HEK293 (cell line): ENCODE measurements around the gene PAQR7.

Experiments
- CTCF ChIA-PET: fragments of 350-600 bp; formaldehyde crosslinking; extraction: SDS; loops from one replicate; lab custom pipeline; 2021; ENCODE audit warnings: antibody characterized with exemption; lab: Yijun Ruan, JAX
- POLR2A ChIA-PET: fragments of 300-600 bp; formaldehyde crosslinking; extraction: SDS; loops from one replicate; lab custom pipeline; 2020; ENCODE audit warnings: antibody characterized with exemption, inconsistent platforms; lab: Yijun Ruan, JAX
- H3K27ac ChIP-seq: fragments of 200-500 bp; sonication (Bioruptor generic); 2 replicates; pipeline ENCODE4 v1.5.1; 2014; ENCODE audit warnings: low read depth, low read length, control low read depth, inconsistent platforms; ENCODE audit errors: extremely low read depth
- H3K36me3 ChIP-seq, 2 experiments: fragments of 200-500 bp in 1 of 2; sonication (Bioruptor generic) in 1 of 2; 1 replicate in 1 of 2; 2 replicates in 1 of 2; pipeline ENCODE4 v1.5.1; 2014 to 2017; ENCODE audit warnings: inconsistent platforms in 2 of 2, low read length in 2 of 2; ENCODE audit not compliant: control insufficient read depth in 2 of 2, insufficient read depth in 1 of 2
- H3K4me1 ChIP-seq: fragments of 200-500 bp; sonication (Bioruptor generic); 2 replicates; pipeline ENCODE4 v1.5.1; 2014; ENCODE audit warnings: mild to moderate bottlenecking, low read length, inconsistent platforms; ENCODE audit not compliant: control insufficient read depth, insufficient read depth
- H3K4me3 ChIP-seq: 2 replicates; pipeline ENCODE4 v1.5.1; 2011; ENCODE audit warnings: low read depth, mild to moderate bottlenecking, control low read depth, low read length, moderate library complexity
- H3K9me3 ChIP-seq: fragments of 200-500 bp; sonication (Bioruptor generic); 2 replicates; pipeline ENCODE4 v1.5.1; 2014; ENCODE audit warnings: low read depth, low read length, inconsistent platforms; ENCODE audit not compliant: control insufficient read depth, insufficient read depth
- EGR2 ChIP-seq: fragments of 450-650 bp; formaldehyde crosslinking; IDR thresholded peaks from 2 replicates; pipeline ENCODE4 v1.5.1; 2016; ENCODE audit warnings: low read depth, missing biosample characterization, missing genetic modification characterization
- GLI2 ChIP-seq: fragments of 450-650 bp; formaldehyde crosslinking; IDR thresholded peaks from 2 replicates; pipeline ENCODE4; 2017; ENCODE audit warnings: missing biosample characterization, missing genetic modification characterization, low read depth, borderline replicate concordance
- GLIS2 ChIP-seq: fragments of 450-650 bp; formaldehyde crosslinking; IDR thresholded peaks from 2 replicates; pipeline ENCODE4 v1.5.1; 2016; ENCODE audit warnings: missing biosample characterization, missing genetic modification characterization
- HOXC10 ChIP-seq: sonication (generic); formaldehyde crosslinking; IDR thresholded peaks from 2 replicates; pipeline ENCODE4 v1.8.1; 2023; ENCODE audit warnings: mild to moderate bottlenecking, missing genetic modification reagents
- KLF1 ChIP-seq: fragments of 450-650 bp; formaldehyde crosslinking; IDR thresholded peaks from 2 replicates; pipeline ENCODE4 v1.5.1; 2016; ENCODE audit warnings: missing biosample characterization, missing genetic modification characterization
- KLF7 ChIP-seq: fragments of 450-650 bp; formaldehyde crosslinking; IDR thresholded peaks from 2 replicates; pipeline ENCODE4 v1.5.1; 2016; ENCODE audit warnings: missing biosample characterization, missing genetic modification characterization, borderline replicate concordance
- KLF8 ChIP-seq: fragments of 450-650 bp; formaldehyde crosslinking; IDR thresholded peaks from 2 replicates; pipeline ENCODE4 v1.5.1; 2016; ENCODE audit warnings: missing biosample characterization, missing genetic modification characterization
- MYNN ChIP-seq: fragments of 450-650 bp; formaldehyde crosslinking; IDR thresholded peaks from 2 replicates; pipeline ENCODE4 v1.5.1; 2016; ENCODE audit warnings: missing biosample characterization, missing genetic modification characterization, borderline replicate concordance
- SP2 ChIP-seq: fragments of 450-650 bp; formaldehyde crosslinking; IDR thresholded peaks from 2 replicates; pipeline ENCODE4 v1.5.1; 2016; ENCODE audit warnings: missing biosample characterization, missing genetic modification characterization
- ZFP69B ChIP-seq: fragments of 450-650 bp; formaldehyde crosslinking; IDR thresholded peaks from 2 replicates; pipeline ENCODE4 v1.5.1; 2016; ENCODE audit warnings: missing biosample characterization, missing genetic modification characterization
- ZNF121 ChIP-seq: fragments of 450-650 bp; formaldehyde crosslinking; IDR thresholded peaks from 2 replicates; pipeline ENCODE4 v1.5.1; 2016; ENCODE audit warnings: missing biosample characterization, missing genetic modification characterization
- ZNF184 ChIP-seq: fragments of 450-650 bp; IDR thresholded peaks from 2 replicates; pipeline ENCODE4 v1.5.1; 2018; ENCODE audit warnings: missing biosample characterization, mild to moderate bottlenecking, missing genetic modification characterization
- ZNF248 ChIP-seq: fragments of 450-650 bp; formaldehyde crosslinking; IDR thresholded peaks from 2 replicates; pipeline ENCODE4 v1.5.1; 2017; ENCODE audit warnings: missing biosample characterization, missing genetic modification characterization
- ZNF335 ChIP-seq: fragments of 450-650 bp; formaldehyde crosslinking; conservative IDR thresholded peaks from 2 replicates; pipeline ENCODE4 v1.5.1; 2016; ENCODE audit warnings: missing biosample characterization, missing genetic modification characterization
- ZNF366 ChIP-seq: fragments of 450-650 bp; formaldehyde crosslinking; conservative IDR thresholded peaks from 2 replicates; pipeline ENCODE4 v1.5.1; 2016; ENCODE audit warnings: missing biosample characterization, missing genetic modification characterization
- ZNF391 ChIP-seq: fragments of 450-650 bp; formaldehyde crosslinking; IDR thresholded peaks from 2 replicates; pipeline ENCODE4 v1.5.1; 2016; ENCODE audit warnings: low read depth, missing biosample characterization, missing genetic modification characterization, borderline replicate concordance
- ZNF426 ChIP-seq: fragments of 450-650 bp; formaldehyde crosslinking; IDR thresholded peaks from 2 replicates; pipeline ENCODE4 v1.5.1; 2017; ENCODE audit warnings: missing biosample characterization, missing genetic modification characterization, mild to moderate bottlenecking, inconsistent platforms, moderate library complexity
- ZNF549 ChIP-seq: fragments of 450-650 bp; IDR thresholded peaks from 2 replicates; pipeline ENCODE4 v1.5.1; 2018; ENCODE audit warnings: missing biosample characterization, missing genetic modification characterization, mild to moderate bottlenecking, inconsistent platforms, moderate library complexity
- ZNF560 ChIP-seq: fragments of 450-650 bp; formaldehyde crosslinking; IDR thresholded peaks from 2 replicates; pipeline ENCODE4 v1.5.1; 2017; ENCODE audit warnings: missing biosample characterization, missing genetic modification characterization, borderline replicate concordance
- ZNF600 ChIP-seq: fragments of 450-650 bp; formaldehyde crosslinking; IDR thresholded peaks from 2 replicates; pipeline ENCODE4 v1.5.1; 2016; ENCODE audit warnings: missing biosample characterization, missing genetic modification characterization
- ZNF629 ChIP-seq: fragments of 450-650 bp; formaldehyde crosslinking; IDR thresholded peaks from 2 replicates; pipeline ENCODE4 v1.5.1; 2017; ENCODE audit warnings: missing biosample characterization, missing genetic modification characterization
- ZNF654 ChIP-seq: fragments of 450-650 bp; formaldehyde crosslinking; IDR thresholded peaks from 2 replicates; pipeline ENCODE4 v1.5.1; 2016; ENCODE audit warnings: low read depth, missing biosample characterization, missing genetic modification characterization
- ZNF660 ChIP-seq: fragments of 450-650 bp; IDR thresholded peaks from 2 replicates; pipeline ENCODE4 v1.5.1; 2018; ENCODE audit warnings: missing biosample characterization, mild to moderate bottlenecking, missing genetic modification characterization
- ZNF768 ChIP-seq: fragments of 450-650 bp; formaldehyde crosslinking; IDR thresholded peaks from 2 replicates; pipeline ENCODE4 v1.5.1; 2018; ENCODE audit warnings: missing biosample characterization, mild to moderate bottlenecking, missing genetic modification characterization
- ZSCAN30 ChIP-seq: fragments of 450-650 bp; IDR thresholded peaks from 2 replicates; pipeline ENCODE4 v1.5.1; 2018; ENCODE audit warnings: missing biosample characterization, mild to moderate bottlenecking, missing genetic modification characterization, moderate library complexity
- TF ChIP-seq, protein P1 (sequence below): fragments of 450-650 bp; formaldehyde crosslinking; IDR thresholded peaks from 2 replicates; pipeline ENCODE4 v1.5.1; 2016; ENCODE audit warnings: missing biosample characterization, missing genetic modification characterization
- TF ChIP-seq, protein P2 (sequence below): fragments of 450-650 bp; formaldehyde crosslinking; IDR thresholded peaks from 2 replicates; pipeline ENCODE4 v1.5.1; 2016; ENCODE audit warnings: missing biosample characterization, missing genetic modification characterization
- TF ChIP-seq, protein P3 (sequence below): fragments of 450-650 bp; formaldehyde crosslinking; IDR thresholded peaks from 2 replicates; pipeline ENCODE4 v1.5.1; 2017; ENCODE audit warnings: missing biosample characterization, missing genetic modification characterization
- TF ChIP-seq, protein P4 (sequence below): fragments of 450-650 bp; formaldehyde crosslinking; IDR thresholded peaks from 2 replicates; pipeline ENCODE4 v1.5.1; 2016; ENCODE audit warnings: missing biosample characterization, missing genetic modification characterization

Gene PAQR7

DNA sequence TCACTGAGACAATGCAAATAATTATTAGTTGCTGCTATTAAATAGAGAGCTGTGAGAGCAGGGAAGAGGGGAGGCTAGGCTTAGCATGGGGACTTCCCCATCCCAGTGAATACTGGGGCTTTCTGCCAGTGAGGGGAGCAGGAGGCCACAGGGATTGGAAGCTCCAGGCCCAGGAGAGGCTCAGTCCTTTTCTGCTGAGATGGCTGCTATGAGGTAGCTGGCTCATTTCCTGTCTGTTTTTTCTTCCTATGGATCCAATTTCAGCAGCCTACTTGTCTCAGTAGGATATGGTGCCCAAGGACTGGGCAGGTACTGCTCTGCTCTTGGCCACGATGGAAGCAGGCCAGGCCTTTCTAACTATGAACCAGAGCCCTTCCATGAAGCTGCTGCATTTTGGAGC lies 20.8 kb upstream of the PAQR7 start (continued):
- TF ChIP-seq, protein P1, sequence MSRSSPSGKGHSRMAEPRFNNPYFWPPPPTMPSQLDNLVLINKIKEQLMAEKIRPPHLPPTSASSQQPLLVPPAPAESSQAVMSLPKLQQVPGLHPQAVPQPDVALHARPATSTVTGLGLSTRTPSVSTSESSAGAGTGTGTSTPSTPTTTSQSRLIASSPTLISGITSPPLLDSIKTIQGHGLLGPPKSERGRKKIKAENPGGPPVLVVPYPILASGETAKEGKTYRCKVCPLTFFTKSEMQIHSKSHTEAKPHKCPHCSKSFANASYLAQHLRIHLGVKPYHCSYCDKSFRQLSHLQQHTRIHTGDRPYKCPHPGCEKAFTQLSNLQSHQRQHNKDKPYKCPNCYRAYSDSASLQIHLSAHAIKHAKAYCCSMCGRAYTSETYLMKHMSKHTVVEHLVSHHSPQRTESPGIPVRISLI (tag by site-specific recombination), result peak; percentile 65; the same call in 1 of the 2 replicates
- TF ChIP-seq ZNF366 (tag by site-specific recombination) (peak; percentile 37; the same call in 1 of the 2 replicates), ZNF391 (tag by site-specific recombination) (no peak), KLF8 (tag by site-specific recombination) (no peak), ZNF426 (no peak), ZNF549 (tag by site-specific recombination) (no peak), ZNF335 (tag by site-specific recombination) (0 out of 2 replicates have a peak, but pooled peaks have one; percentile 23), GLIS2 (no peak), ZNF600 (tag by site-specific recombination) (no peak), ZNF184 (tag by site-specific recombination) (no peak)
- TF ChIP-seq, all 188 proteins: peak for 4

DNA sequence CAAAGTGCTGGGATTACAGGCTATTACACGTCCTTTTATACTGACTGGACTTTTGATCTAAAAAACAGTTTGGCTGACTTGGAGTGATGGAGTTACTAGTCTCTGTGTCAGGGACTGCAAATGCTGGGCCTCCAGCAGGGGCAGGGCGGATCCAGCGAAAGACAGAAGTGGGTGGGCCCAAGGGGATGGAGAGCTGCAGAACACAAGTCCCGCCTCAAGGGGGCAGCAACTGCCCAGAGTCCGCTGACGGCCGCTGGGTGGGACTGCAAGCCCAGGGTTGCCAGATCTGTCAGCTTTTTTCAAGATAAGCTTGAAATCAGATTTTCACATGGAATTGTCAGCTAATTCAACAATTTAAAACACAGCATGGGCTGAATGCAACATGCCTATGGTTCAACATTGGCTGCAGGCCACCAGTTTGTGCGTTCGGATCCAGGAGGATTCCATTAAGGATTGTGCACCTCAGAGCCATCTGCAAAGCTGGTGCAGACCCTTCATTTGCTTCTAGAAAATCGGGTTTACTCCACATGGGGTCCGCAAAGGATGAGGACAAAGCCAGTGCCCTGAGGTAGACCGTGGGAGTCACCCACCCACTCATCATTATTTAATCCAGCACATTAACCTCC lies 20.0 kb upstream of the PAQR7 start:
- H3K4me3 ChIP-seq, result no peak overlapping the region
- no peaks in the 10 kb centered on the region for H3K4me1 ChIP-seq
- H3K27ac ChIP-seq, result no peak overlapping the region
- H3K36me3 ChIP-seq, result peaks cover 6 to 51% of the 10 kb centered on the region in 2 experiments
- no peaks in the 10 kb centered on the region for H3K9me3 ChIP-seq
- ChIA-PET POLR2A (interaction anchor here (0.5 to 3.4 kb wide), 8 partner anchors 9 to 737 kb away, joined by 3 to 30 read pairs (median 4); partner anchors contain the start of genes MTFR1L, PAFAH2 and PAQR7), CTCF (interaction anchor here (0.5 to 4.3 kb wide), 42 partner anchors 9 to 638 kb away, joined by 3 to 86 read pairs (median 4); partner anchors contain the start of genes EXTL1, PAFAH2 and STMN1)
- TF ChIP-seq GLI2 (tag by site-specific recombination) (no peak), SP2 (peak; percentile 73), ZFP69B (tag by site-specific recombination) (peak; percentile 93), ZNF366 (tag by site-specific recombination) (no peak; the same call in 1 of the 2 replicates), ZNF248 (tag by site-specific recombination) (no peak), ZNF121 (tag by site-specific recombination) (peak; percentile 42; the same call in 1 of the 2 replicates), EGR2 (tag by site-specific recombination) (peak; percentile 44; the same call in 1 of the 2 replicates), HOXC10 (no peak), ZNF654 (tag by site-specific recombination) (peak; percentile 74), ZSCAN30 (tag by site-specific recombination) (0 out of 2 replicates have a peak, but pooled peaks have one; percentile 20), MYNN (no peak), ZNF560 (tag by site-specific recombination) (no peak), KLF7 (tag by site-specific recombination) (peak; percentile 44; the same call in 1 of the 2 replicates), ZNF660 (tag by site-specific recombination) (peak; percentile 83), KLF1 (tag by site-specific recombination) (peak; percentile 55; the same call in 1 of the 2 replicates), ZNF768 (tag by site-specific recombination) (peak; percentile 72; the same call in 1 of the 2 replicates), ZNF629 (peak; percentile 20; the same call in 1 of the 2 replicates), ZNF600 (tag by site-specific recombination) (peak; percentile 74; the same call in 1 of the 2 replicates)
- TF ChIP-seq, protein P2, sequence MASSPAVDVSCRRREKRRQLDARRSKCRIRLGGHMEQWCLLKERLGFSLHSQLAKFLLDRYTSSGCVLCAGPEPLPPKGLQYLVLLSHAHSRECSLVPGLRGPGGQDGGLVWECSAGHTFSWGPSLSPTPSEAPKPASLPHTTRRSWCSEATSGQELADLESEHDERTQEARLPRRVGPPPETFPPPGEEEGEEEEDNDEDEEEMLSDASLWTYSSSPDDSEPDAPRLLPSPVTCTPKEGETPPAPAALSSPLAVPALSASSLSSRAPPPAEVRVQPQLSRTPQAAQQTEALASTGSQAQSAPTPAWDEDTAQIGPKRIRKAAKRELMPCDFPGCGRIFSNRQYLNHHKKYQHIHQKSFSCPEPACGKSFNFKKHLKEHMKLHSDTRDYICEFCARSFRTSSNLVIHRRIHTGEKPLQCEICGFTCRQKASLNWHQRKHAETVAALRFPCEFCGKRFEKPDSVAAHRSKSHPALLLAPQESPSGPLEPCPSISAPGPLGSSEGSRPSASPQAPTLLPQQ, result peak; percentile 92
- TF ChIP-seq, protein P3, sequence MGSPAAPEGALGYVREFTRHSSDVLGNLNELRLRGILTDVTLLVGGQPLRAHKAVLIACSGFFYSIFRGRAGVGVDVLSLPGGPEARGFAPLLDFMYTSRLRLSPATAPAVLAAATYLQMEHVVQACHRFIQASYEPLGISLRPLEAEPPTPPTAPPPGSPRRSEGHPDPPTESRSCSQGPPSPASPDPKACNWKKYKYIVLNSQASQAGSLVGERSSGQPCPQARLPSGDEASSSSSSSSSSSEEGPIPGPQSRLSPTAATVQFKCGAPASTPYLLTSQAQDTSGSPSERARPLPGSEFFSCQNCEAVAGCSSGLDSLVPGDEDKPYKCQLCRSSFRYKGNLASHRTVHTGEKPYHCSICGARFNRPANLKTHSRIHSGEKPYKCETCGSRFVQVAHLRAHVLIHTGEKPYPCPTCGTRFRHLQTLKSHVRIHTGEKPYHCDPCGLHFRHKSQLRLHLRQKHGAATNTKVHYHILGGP (tag by site-specific recombination), result no peak
- TF ChIP-seq, protein P4, sequence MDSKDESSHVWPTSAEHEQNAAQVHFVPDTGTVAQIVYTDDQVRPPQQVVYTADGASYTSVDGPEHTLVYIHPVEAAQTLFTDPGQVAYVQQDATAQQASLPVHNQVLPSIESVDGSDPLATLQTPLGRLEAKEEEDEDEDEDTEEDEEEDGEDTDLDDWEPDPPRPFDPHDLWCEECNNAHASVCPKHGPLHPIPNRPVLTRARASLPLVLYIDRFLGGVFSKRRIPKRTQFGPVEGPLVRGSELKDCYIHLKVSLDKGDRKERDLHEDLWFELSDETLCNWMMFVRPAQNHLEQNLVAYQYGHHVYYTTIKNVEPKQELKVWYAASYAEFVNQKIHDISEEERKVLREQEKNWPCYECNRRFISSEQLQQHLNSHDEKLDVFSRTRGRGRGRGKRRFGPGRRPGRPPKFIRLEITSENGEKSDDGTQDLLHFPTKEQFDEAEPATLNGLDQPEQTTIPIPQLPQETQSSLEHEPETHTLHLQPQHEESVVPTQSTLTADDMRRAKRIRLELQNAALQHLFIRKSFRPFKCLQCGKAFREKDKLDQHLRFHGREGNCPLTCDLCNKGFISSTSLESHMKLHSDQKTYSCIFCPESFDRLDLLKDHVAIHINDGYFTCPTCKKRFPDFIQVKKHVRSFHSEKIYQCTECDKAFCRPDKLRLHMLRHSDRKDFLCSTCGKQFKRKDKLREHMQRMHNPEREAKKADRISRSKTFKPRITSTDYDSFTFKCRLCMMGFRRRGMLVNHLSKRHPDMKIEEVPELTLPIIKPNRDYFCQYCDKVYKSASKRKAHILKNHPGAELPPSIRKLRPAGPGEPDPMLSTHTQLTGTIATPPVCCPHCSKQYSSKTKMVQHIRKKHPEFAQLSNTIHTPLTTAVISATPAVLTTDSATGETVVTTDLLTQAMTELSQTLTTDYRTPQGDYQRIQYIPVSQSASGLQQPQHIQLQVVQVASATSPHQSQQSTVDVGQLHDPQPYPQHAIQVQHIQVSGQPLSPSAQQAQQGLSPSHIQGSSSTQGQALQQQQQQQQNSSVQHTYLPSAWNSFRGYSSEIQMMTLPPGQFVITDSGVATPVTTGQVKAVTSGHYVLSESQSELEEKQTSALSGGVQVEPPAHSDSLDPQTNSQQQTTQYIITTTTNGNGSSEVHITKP, result peak; percentile 66
